ENCODE results near the gene NOVA2. TPM values are rescaled to one million over a fixed set of nuclear protein-coding genes. Genes with fewer than 3 reads are reported as not detected.

The NOVA2 gene
- total RNA-seq, 1 donor from 2014 or later, result 5.0 TPM

- H3K4me3 Mint-ChIP-seq, result no peak overlapping the region
- TF ChIP-seq CTCF (conservative IDR thresholded peaks at IDR 0.05), result no peak
- H3K27ac Mint-ChIP-seq, result no peak overlapping the region
- no peaks in the 10 kb centered on the region for H3K9me3 Mint-ChIP-seq
- H3K27me3 Mint-ChIP-seq, result peaks cover 2% of the 10 kb centered on the region
- no peak for DNase-seq (ENCODE audit: extremely low spot score, unreplicated experiment)
- peaks cover 5% of the 10 kb centered on the region for H3K4me1 Mint-ChIP-seq (ENCODE audit: unreplicated experiment)
- peaks cover 5% of the 10 kb centered on the region for H3K36me3 Mint-ChIP-seq
Observed at GRCh38 chr19:46006411-46006810, 32.7 kb upstream of the NOVA2 start.

GRCh38 chr19:46002678-46003275, 29.1 kb upstream of the NOVA2 start:
- peaks cover 19% of the 10 kb centered on the region for H3K27me3 Mint-ChIP-seq
- H3K4me1 Mint-ChIP-seq (ENCODE audit: unreplicated experiment), result peaks cover 19% of the 10 kb centered on the region
- no peak for TF ChIP-seq CTCF (conservative IDR thresholded peaks at IDR 0.05)
- H3K9me3 Mint-ChIP-seq, result no peaks in the 10 kb centered on the region
- H3K4me3 Mint-ChIP-seq, result no peak overlapping the region
- no peak for DNase-seq (ENCODE audit: extremely low spot score, unreplicated experiment)
- H3K27ac Mint-ChIP-seq, result no peak overlapping the region
- no peaks in the 10 kb centered on the region for H3K36me3 Mint-ChIP-seq

- Mint-ChIP-seq H3K36me3 (peaks cover 3% of the 10 kb centered on the region), H3K27me3 (peaks cover 19% of the 10 kb centered on the region), H3K9me3 (no peaks in the 10 kb centered on the region), H3K27ac (peak overlapping the region; percentile 86), H3K4me1 (ENCODE audit: unreplicated experiment) (peaks cover 27% of the 10 kb centered on the region), H3K4me3 (peak overlapping the region; percentile 86)
- TF ChIP-seq CTCF (conservative IDR thresholded peaks at IDR 0.05), result no peak
- no peak for DNase-seq (ENCODE audit: extremely low spot score, unreplicated experiment)
Observed at GRCh38 chr19:46000491-46001246, 27.0 kb upstream of the NOVA2 start.

GRCh38 chr19:45999653-46000121, 26.0 kb upstream of the NOVA2 start:
- DNase-seq (ENCODE audit: extremely low spot score, unreplicated experiment), result no peak
- Mint-ChIP-seq H3K9me3 (no peaks in the 10 kb centered on the region), H3K4me3 (peak overlapping the region; percentile 86), H3K4me1 (ENCODE audit: unreplicated experiment) (peaks cover 27% of the 10 kb centered on the region), H3K27me3 (peaks cover 19% of the 10 kb centered on the region), H3K36me3 (peaks cover 3% of the 10 kb centered on the region), H3K27ac (peak overlapping the region; percentile 86)
- TF ChIP-seq CTCF (conservative IDR thresholded peaks at IDR 0.05), result no peak

- peaks cover 3% of the 10 kb centered on the region for H3K36me3 Mint-ChIP-seq
Observed at GRCh38 chr19:45998834-45999233, 25.2 kb upstream of the NOVA2 start.

More at GRCh38 chr19:45998834-45999233, 25.2 kb upstream of the NOVA2 start:
- Mint-ChIP-seq H3K27ac (no peak overlapping the region), H3K9me3 (no peaks in the 10 kb centered on the region), H3K4me3 (peak overlapping the region; percentile 86), H3K4me1 (ENCODE audit: unreplicated experiment) (peaks cover 27% of the 10 kb centered on the region), H3K27me3 (peaks cover 19% of the 10 kb centered on the region)
- no peak for DNase-seq (ENCODE audit: extremely low spot score, unreplicated experiment)
- no peak for TF ChIP-seq CTCF (conservative IDR thresholded peaks at IDR 0.05)
